GM18519 (cell line): ENCODE measurements around the gene AGO3.

ENCODE experiments used
- ATAC-seq: cut with Tn5 transposase; IDR thresholded peaks from one replicate; pipeline ENCODE4 v1.9.1; 2021; ENCODE audit warnings: mild to moderate bottlenecking, moderate library complexity; ENCODE audit not compliant: unreplicated experiment, low FRiP score

AGO3 gene

GRCh38 chr1:36093929-36094328 is 163.0 kb downstream of the AGO3 start:
- no peak for ATAC-seq

GRCh38 chr1:36094621-36095061 is 163.7 kb downstream of the AGO3 start:
- ATAC-seq, result no peak

- ATAC-seq, result no peak
These were observed 165.0 kb downstream of the AGO3 start for GRCh38 chr1:36095760-36096405.

GRCh38 chr1:36096500-36097432 is 165.9 kb downstream of the AGO3 start:
- ATAC-seq, result no peak

GRCh38 chr1:36097693-36098585 is 167.0 kb downstream of the AGO3 start:
- no peak for ATAC-seq

GRCh38 chr1:36098650-36099365 is 167.9 kb downstream of the AGO3 start:
- ATAC-seq, result no peak

- ATAC-seq, result no peak
These were observed 168.9 kb downstream of the AGO3 start for GRCh38 chr1:36099681-36100341.

GRCh38 chr1:36100376-36100775 is 169.5 kb downstream of the AGO3 start:
- ATAC-seq, result no peak

- ATAC-seq, result no peak
These were observed 170.6 kb downstream of the AGO3 start for GRCh38 chr1:36101546-36101945.

- no peak for ATAC-seq
These were observed 175.4 kb downstream of the AGO3 start for GRCh38 chr1:36106269-36106668.

GRCh38 chr1:36107394-36107793 is 176.5 kb downstream of the AGO3 start:
- ATAC-seq, result no peak

- ATAC-seq, result no peak
These were observed 177.4 kb downstream of the AGO3 start for GRCh38 chr1:36108314-36108713.

GRCh38 chr1:36109041-36109679 is 178.3 kb downstream of the AGO3 start:
- ATAC-seq, result no peak

GRCh38 chr1:36111151-36111550 is 180.2 kb downstream of the AGO3 start:
- no peak for ATAC-seq

- ATAC-seq, result no peak
These were observed 181.9 kb downstream of the AGO3 start for GRCh38 chr1:36112823-36113222.

GRCh38 chr1:36114371-36114770 is 183.5 kb downstream of the AGO3 start:
- no peak for ATAC-seq

- ATAC-seq, result no peak
These were observed 184.3 kb downstream of the AGO3 start for GRCh38 chr1:36115200-36115669.

GRCh38 chr1:36115931-36116330 is 185.0 kb downstream of the AGO3 start:
- no peak for ATAC-seq

GRCh38 chr1:36116901-36117300 is 186.0 kb downstream of the AGO3 start:
- no peak for ATAC-seq
